Duodenal mucosa (tissue), 2 donors: Measurements from ENCODE around the gene SLC6A13.
"Not testable (repeated sequence)": the region's sequence is repeated elsewhere in the genome, so short reads cannot be mapped to it uniquely, and the experiment has no call there.

ENCODE experiments used
- H3K27ac ChIP-seq: one replicate; pipeline ENCODE4 v1.7.0; 2013; ENCODE audit warnings: low read depth, low read length
- H3K27me3 ChIP-seq, 2 donors: one replicate each; pipeline ENCODE4 v1.7.0; 2013; ENCODE audit warnings: low read length in 2 of 2, control low read depth in 1 of 2; ENCODE audit not compliant: insufficient read depth in 2 of 2, control insufficient read depth in 1 of 2
- H3K36me3 ChIP-seq, 2 donors: one replicate each; pipeline ENCODE4 v1.7.0; 2013; ENCODE audit warnings: low read length in 2 of 2, control low read depth in 1 of 2; ENCODE audit not compliant: insufficient read depth in 2 of 2, control insufficient read depth in 1 of 2
- H3K4me1 ChIP-seq, 2 donors: one replicate each; pipeline ENCODE4 v1.7.0; 2013; ENCODE audit warnings: low read length in 2 of 2, control low read depth in 1 of 2; ENCODE audit not compliant: insufficient read depth in 2 of 2, control insufficient read depth in 1 of 2
- H3K4me3 ChIP-seq, 2 donors: one replicate each; pipeline ENCODE4 v1.7.0; 2013; ENCODE audit warnings: low read length in 2 of 2, low read depth in 1 of 2
- H3K9ac ChIP-seq, 2 donors: one replicate each; pipeline ENCODE4 v1.7.0; 2013; ENCODE audit warnings: low read length in 2 of 2, low read depth in 1 of 2
- H3K9me3 ChIP-seq, 2 donors: one replicate each; pipeline ENCODE4 v1.7.0; 2013; ENCODE audit warnings: low read length in 2 of 2, control low read depth in 1 of 2; ENCODE audit not compliant: control insufficient read depth in 1 of 2

The SLC6A13 gene

DNA sequence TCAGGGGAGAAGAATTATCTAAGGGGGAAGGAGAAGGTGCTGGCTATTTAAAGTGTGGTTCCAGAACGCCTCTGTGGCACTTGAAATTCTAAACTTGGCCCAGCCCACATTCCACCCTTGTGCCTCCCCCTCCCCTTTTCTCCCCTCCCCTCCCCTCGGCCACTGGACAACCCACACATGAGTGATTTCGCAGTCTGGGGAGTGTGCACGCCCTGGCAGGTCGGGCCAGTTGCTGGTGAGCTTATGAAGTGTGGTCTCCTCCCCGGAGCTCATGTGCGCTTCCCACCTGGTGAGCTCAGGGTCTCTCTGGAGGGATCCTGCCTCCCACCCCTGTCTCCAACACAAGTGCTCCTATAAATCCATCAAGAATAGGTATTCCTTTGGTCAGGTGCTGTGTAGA lies at the start of gene SLC6A13:
TSS of gene SLC6A13 (minus strand) at position 20 of the 400 bp plus-strand sequence. CDS start 2,784 bp downstream, outside the sequence.
- no peak within 1 kb of the TSS for H3K4me3 ChIP-seq
- H3K4me1 ChIP-seq = no peaks in the 10 kb centered on the region
- H3K27me3 ChIP-seq = peaks cover 22 to 23% of the 10 kb centered on the region in 2 donors
- H3K36me3 ChIP-seq = no peaks in the 10 kb centered on the region
- no peaks in the 10 kb centered on the region for H3K9me3 ChIP-seq
- H3K9ac ChIP-seq = no peak within 1 kb of the TSS
- no peak within 1 kb of the TSS for H3K27ac ChIP-seq

DNA sequence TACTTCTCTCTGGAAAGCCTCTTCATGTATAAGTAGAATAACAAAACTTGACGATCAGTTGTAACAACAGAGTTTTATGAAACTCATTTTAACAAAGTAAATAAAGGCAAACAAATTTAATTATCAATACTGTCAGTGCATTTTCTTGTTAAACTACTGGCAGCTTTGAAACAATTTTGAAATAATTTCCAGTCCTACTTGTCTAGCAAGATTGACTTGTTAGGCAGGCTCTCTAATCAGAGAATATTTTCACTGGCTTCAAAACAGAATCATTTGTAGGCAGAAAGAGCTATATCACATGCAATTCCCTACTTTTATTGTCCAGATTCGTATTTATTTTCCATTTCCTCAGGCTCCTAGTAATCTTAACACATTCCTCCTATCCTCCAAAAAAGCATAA lies 45.9 kb upstream of the SLC6A13 start:
- H3K27me3 ChIP-seq = no peaks in the 10 kb centered on the region
- peaks cover 40 to 88% of the 10 kb centered on the region in 2 donors for H3K36me3 ChIP-seq
- H3K9ac ChIP-seq = no peak overlapping the region
- no peak overlapping the region for H3K27ac ChIP-seq
- no peak overlapping the region for H3K4me3 ChIP-seq
- H3K4me1 ChIP-seq = no peaks in the 10 kb centered on the region
- H3K9me3 ChIP-seq = no peaks in the 10 kb centered on the region

DNA sequence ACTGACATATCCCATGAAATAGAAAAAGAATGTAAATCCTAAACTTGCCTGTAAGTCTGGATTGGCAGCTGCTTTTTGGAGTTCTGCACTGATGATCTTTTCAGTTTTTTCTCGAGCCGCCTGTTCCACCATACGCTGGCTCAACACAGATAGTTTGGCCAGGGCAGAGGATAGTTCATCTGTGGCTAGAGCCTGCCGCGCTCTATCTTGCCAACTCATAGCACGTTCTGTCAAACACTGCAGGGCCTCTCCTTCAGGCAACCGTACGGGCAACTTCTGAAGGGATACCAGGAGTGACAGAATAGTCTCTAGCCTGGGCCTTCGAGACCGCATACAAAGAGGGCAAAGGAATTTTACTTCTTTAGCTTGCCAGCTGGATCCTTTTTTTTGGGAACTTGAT lies 44.8 kb upstream of the SLC6A13 start:
- Histone ChIP-seq H3K36me3 (peaks cover 42 to 83% of the 10 kb centered on the region in 2 donors), H3K9ac (no peak overlapping the region), H3K4me3 (no peak overlapping the region), H3K4me1 (no peaks in the 10 kb centered on the region), H3K9me3 (no peaks in the 10 kb centered on the region), H3K27ac (no peak overlapping the region), H3K27me3 (no peaks in the 10 kb centered on the region)

DNA sequence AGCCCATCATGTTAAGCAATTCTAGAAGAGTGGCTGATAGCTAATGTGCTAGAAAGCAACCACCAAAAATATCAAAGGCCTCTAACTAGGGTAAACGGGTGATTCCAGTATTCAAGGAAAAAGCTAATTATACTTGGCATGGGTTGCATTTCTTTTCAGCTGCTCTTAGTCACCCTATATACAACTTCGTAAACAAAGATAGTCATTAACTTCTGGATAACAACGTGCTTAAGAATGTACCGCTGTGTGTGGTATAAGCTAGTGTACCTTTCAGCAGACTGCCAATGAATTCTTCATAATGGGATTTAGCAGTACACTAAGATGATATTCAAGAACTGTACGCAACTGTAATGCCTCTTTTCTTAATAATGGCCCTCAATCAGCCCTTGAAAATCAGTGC lies 42.2 kb upstream of the SLC6A13 start:
- Histone ChIP-seq H3K9ac (no peak overlapping the region), H3K27me3 (no peaks in the 10 kb centered on the region), H3K4me1 (no peaks in the 10 kb centered on the region), H3K4me3 (no peak overlapping the region), H3K27ac (no peak overlapping the region), H3K9me3 (no peaks in the 10 kb centered on the region), H3K36me3 (peaks cover 28 to 59% of the 10 kb centered on the region in 2 donors)

DNA sequence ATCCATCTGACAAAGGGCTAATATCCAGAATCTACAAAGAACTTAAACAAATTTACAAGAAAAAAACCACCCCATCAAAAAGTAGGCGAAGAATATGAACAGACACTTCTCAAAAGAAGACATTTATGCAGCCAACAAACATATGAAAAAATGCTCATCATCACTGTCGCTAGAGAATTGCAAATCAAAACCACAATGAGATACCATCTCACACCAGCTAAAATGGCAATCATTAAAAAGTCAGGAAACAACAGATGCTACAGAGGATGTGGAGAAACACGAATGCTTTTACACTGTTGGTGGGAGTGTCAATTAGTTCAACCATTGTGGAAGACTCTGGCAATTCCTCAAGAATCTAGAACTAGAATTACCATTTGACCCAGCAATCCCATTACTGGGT lies 40.1 kb upstream of the SLC6A13 start:
- H3K27me3 ChIP-seq, H3K27ac ChIP-seq, H3K9me3 ChIP-seq, H3K9ac ChIP-seq, H3K4me1 ChIP-seq, H3K4me3 ChIP-seq: not testable (repeated sequence)
- H3K36me3 ChIP-seq = peaks cover 24 to 53% of the 10 kb centered on the region in 2 donors

DNA sequence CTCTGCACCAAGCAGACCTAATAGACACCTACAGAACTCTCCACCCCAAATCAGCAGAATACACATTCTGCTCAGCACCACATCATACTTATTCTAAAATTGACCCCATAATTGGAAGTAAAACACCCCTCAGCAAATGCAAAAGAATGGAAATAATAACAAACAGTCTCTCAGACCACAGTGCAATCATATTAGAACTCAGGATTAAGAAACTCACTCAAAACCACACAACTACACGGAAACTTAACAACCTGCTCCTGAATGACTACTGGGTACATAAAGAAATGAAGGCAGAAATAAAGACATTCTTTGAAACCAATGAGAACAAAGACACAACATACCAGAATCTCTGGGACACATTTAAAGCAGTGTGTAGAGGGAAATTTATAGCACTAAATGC lies 37.5 kb upstream of the SLC6A13 start:
- H3K9ac ChIP-seq, H3K27ac ChIP-seq, H3K4me1 ChIP-seq, H3K27me3 ChIP-seq, H3K9me3 ChIP-seq, H3K4me3 ChIP-seq: not testable (repeated sequence)
- H3K36me3 ChIP-seq = peaks cover 24 to 48% of the 10 kb centered on the region in 2 donors

DNA sequence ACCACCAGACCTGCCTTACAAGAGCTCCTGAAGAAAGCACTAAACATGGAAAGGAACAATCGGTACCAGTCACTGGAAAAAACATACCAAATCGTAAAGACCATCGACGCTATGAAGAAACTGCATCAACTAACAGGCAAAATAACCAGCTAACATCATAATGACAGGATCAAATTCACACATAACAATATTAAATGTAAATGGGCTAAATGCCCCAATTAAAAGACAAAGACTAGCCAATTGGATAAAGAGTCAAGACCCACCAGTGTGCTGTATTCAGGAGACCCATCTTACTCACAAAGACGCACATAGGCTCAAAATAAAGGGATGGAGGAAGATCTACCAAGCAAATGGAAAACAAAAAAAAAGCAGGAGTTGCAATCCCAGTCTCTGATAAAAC lies 36.9 kb upstream of the SLC6A13 start:
- peaks cover 26 to 48% of the 10 kb centered on the region in 2 donors for H3K36me3 ChIP-seq
- H3K4me1 ChIP-seq, H3K27ac ChIP-seq, H3K27me3 ChIP-seq, H3K9me3 ChIP-seq, H3K4me3 ChIP-seq, H3K9ac ChIP-seq: not testable (repeated sequence)

DNA sequence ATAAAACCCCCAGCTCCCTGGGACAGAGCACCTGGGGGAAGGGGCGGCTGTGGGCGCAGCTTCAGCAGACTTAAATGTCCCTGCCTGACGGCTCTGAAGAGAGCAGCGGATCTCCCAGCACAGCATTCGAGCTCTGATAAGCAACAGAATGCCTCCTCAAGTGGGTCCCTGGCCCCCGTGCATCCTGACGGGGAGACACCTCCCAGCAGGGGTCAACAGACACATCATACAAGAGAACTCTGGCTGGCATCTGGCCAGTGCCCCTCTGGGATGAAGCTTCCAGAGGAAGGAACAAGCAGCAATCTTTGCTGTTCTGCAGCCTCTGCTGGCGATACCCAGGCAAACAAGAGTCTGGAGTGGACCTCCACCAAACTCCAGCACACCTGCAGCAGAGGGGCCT lies 35.4 kb upstream of the SLC6A13 start:
- not testable (repeated sequence) for H3K9me3 ChIP-seq, H3K9ac ChIP-seq
- H3K36me3 ChIP-seq = peaks cover 19 to 43% of the 10 kb centered on the region in 2 donors

DNA sequence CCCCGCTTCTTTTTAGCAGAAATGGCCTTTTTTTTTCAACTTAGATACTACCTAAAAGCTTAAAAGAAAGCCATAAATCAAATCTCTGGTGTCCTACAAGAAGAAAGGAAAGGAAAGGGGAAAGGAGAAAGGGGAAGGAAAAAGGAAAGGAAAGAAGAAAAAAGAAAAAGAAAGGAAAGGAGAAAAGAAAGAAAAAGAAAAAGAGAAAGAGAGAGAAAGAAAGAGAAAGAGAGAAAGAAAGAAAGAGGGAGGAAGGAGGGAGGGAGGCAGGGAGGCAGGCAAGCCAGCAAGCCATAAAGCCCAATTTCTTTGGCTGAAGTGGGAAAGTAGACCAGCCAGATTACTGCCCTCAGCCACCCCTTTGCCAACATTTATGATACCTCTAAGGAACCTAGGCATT lies 32.5 kb upstream of the SLC6A13 start:
- no peak overlapping the region for H3K27ac ChIP-seq
- H3K9me3 ChIP-seq = no peaks in the 10 kb centered on the region
- no peaks in the 10 kb centered on the region for H3K4me1 ChIP-seq
- no peaks in the 10 kb centered on the region for H3K27me3 ChIP-seq
- peaks cover 34 to 65% of the 10 kb centered on the region in 2 donors for H3K36me3 ChIP-seq
- H3K4me3 ChIP-seq = no peak overlapping the region
- H3K9ac ChIP-seq = no peak overlapping the region

More for the DNA sequence above, 35.4 kb upstream of the SLC6A13 start:
- H3K4me1 ChIP-seq, H3K27me3 ChIP-seq, H3K27ac ChIP-seq, H3K4me3 ChIP-seq: not testable (repeated sequence)

DNA sequence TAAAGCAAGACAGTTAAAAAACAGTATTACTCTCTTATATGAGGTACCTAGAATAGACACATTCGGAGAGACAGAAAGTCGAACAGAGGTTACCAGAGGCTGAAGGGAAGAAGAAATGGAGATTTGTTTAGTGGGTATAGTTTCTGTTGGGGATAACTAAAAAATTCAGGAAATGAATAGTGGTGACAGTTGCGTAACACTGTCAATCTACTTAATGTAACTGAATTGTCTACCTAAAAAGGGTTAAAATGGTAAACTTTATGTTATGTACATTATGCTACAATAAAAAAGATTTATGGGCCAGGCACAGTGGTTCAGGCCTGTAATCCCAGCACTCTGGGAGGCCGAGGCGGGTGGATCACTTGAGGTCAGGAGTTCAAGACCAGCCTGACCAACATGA lies 30.6 kb upstream of the SLC6A13 start:
- no peak overlapping the region for H3K9ac ChIP-seq
- H3K36me3 ChIP-seq = peaks cover 34 to 70% of the 10 kb centered on the region in 2 donors
- no peaks in the 10 kb centered on the region for H3K27me3 ChIP-seq
- H3K9me3 ChIP-seq = no peaks in the 10 kb centered on the region
- H3K4me3 ChIP-seq = no peak overlapping the region
- H3K27ac ChIP-seq = no peak overlapping the region
- H3K4me1 ChIP-seq = no peaks in the 10 kb centered on the region

DNA sequence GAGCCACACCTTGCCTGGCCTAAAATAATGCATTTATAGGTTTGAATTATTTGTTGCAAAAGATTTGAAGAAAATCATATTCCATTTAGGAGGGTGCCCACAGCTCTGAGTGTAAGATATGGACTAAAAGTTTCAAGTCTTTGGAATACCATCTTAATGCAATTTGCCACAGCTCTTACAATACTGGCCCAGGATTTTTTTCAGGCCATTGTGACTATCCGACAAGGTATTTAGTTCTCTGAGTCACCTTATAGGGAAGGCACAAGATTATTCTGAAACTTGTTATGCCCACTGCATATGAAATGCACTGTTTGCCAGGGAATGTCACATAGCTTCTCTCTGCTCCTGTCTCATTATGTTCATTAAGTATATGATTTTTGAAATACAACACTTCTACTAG lies 29.6 kb upstream of the SLC6A13 start:
- H3K36me3 ChIP-seq = peaks cover 28 to 69% of the 10 kb centered on the region in 2 donors
- H3K4me3 ChIP-seq = no peak overlapping the region
- no peaks in the 10 kb centered on the region for H3K4me1 ChIP-seq
- no peaks in the 10 kb centered on the region for H3K9me3 ChIP-seq
- no peaks in the 10 kb centered on the region for H3K27me3 ChIP-seq
- no peak overlapping the region for H3K9ac ChIP-seq
- H3K27ac ChIP-seq = no peak overlapping the region
